Esophagus muscularis mucosa (tissue), 4 donors: Measurements from ENCODE around the gene METTL15.

Source experiments
- EP300 ChIP-seq: sonication (generic); formaldehyde crosslinking; IDR thresholded peaks from one replicate; pipeline ENCODE4 v1.6.1; 2017; ENCODE audit warnings: antibody characterized with exemption
- POLR2A ChIP-seq: fragments of 450-650 bp; IDR thresholded peaks from one replicate; pipeline ENCODE4 v1.6.1; 2017; ENCODE audit warnings: antibody characterized with exemption, moderate library complexity, mild to moderate bottlenecking, low read depth
- POLR2AphosphoS5 ChIP-seq, 2 donors: sonication (generic); formaldehyde crosslinking; IDR thresholded peaks; one replicate each; pipeline ENCODE4 v1.6.1; 2017; ENCODE audit warnings: antibody characterized with exemption in 2 of 2
- TF ChIP-seq, protein P1 (sequence below), 3 experiments: fragments of 200-600 bp in 2 of 3; fragments of 450-650 bp in 1 of 3; sonication (generic) in 2 of 3; IDR thresholded peaks; one replicate each; pipeline ENCODE4 v1.5.1; 2017 to 2019; ENCODE audit warnings: antibody characterized with exemption in 3 of 3, mild to moderate bottlenecking in 2 of 3, moderate library complexity in 1 of 3

DNA sequence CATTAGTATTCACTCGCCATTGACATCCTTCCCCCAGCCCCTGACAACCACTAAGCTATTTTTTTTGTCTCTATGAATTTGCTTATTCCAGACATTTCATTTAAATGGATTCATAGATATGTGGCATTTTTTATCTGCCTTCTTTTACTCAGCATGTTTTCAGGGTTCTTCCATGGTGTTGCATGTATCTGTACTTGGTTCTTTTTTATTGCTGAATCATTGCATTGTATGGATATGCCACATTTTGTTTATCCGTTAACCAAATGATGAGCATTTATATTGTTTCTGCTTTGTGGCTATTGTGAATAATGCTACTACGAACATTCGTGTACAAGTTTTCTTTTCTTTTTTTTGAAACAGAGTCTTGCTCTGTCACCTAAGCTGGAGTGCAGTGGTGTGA lies 5.9 kb downstream of the METTL15 start:
- TF ChIP-seq, protein P1, sequence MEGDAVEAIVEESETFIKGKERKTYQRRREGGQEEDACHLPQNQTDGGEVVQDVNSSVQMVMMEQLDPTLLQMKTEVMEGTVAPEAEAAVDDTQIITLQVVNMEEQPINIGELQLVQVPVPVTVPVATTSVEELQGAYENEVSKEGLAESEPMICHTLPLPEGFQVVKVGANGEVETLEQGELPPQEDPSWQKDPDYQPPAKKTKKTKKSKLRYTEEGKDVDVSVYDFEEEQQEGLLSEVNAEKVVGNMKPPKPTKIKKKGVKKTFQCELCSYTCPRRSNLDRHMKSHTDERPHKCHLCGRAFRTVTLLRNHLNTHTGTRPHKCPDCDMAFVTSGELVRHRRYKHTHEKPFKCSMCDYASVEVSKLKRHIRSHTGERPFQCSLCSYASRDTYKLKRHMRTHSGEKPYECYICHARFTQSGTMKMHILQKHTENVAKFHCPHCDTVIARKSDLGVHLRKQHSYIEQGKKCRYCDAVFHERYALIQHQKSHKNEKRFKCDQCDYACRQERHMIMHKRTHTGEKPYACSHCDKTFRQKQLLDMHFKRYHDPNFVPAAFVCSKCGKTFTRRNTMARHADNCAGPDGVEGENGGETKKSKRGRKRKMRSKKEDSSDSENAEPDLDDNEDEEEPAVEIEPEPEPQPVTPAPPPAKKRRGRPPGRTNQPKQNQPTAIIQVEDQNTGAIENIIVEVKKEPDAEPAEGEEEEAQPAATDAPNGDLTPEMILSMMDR (IDR thresholded peaks at IDR 0.05): no peak
- no peak for TF ChIP-seq EP300
- no peak for TF ChIP-seq POLR2AphosphoS5 (IDR thresholded peaks at IDR 0.05)
- no peak for TF ChIP-seq POLR2A
